Measurements from ENCODE around the gene CD200R1. TPM values are rescaled to one million over a fixed set of nuclear protein-coding genes. Genes with fewer than 3 reads are reported as not detected.
"Not testable (repeated sequence)": the region's sequence is repeated elsewhere in the genome, so short reads cannot be mapped to it uniquely, and the experiment has no call there.

CD200R1 gene
- total RNA-seq, 4 donors from 2014 or later: 0.76 to 1.4 (median 1.1) TPM

- WGBS: 79% methylated on average over 9 of the region's 9 CpGs
- DNase-seq (ENCODE audit: low spot score in 2 of 2): no peak
- Histone ChIP-seq H3K9me3 (peaks cover 5% of the 10 kb centered on the region), H3K4me1 (no peaks in the 10 kb centered on the region), H3K4me3 (no peak overlapping the region), H3K27me3 (no peaks in the 10 kb centered on the region), H3K27ac (no peak overlapping the region), H3K36me3 (no peaks in the 10 kb centered on the region)
- TF ChIP-seq POLR2AphosphoS5 (IDR thresholded peaks at IDR 0.05) (no peak), EP300 (IDR thresholded peaks at IDR 0.05) (no peak)
These were observed 26.5 kb downstream of the CD200R1 start for GRCh38 chr3:112948346-112948838.

GRCh38 chr3:112931736-112932521, 43.0 kb downstream of the CD200R1 start:
- no peak for TF ChIP-seq POLR2AphosphoS5 (IDR thresholded peaks at IDR 0.05)
- no peak for TF ChIP-seq CTCF (IDR thresholded peaks at IDR 0.05)
- no peak for TF ChIP-seq POLR2A (IDR thresholded peaks at IDR 0.05)
- TF ChIP-seq EP300 (IDR thresholded peaks at IDR 0.05): no peak
- no peak overlapping the region for H3K4me3 ChIP-seq
- no peaks in the 10 kb centered on the region for H3K4me1 ChIP-seq
- H3K27ac ChIP-seq: no peak overlapping the region
- peaks cover 6% of the 10 kb centered on the region for H3K9me3 ChIP-seq
- WGBS: 77% methylated on average over 2 of the region's 3 CpGs
- no peaks in the 10 kb centered on the region for H3K36me3 ChIP-seq
- DNase-seq (ENCODE audit: low spot score in 2 of 2): no peak
- H3K27me3 ChIP-seq: no peaks in the 10 kb centered on the region

GRCh38 chr3:112930771-112931170, 44.1 kb downstream of the CD200R1 start:
- Histone ChIP-seq H3K4me1 (no peaks in the 10 kb centered on the region), H3K4me3 (no peak overlapping the region), H3K27me3 (no peaks in the 10 kb centered on the region), H3K9me3 (peaks cover 6% of the 10 kb centered on the region), H3K27ac (no peak overlapping the region), H3K36me3 (no peaks in the 10 kb centered on the region)
- no peak for DNase-seq (ENCODE audit: low spot score in 2 of 2)
- 95% methylated on average over 3 of the region's 3 CpGs for WGBS
- TF ChIP-seq POLR2A (IDR thresholded peaks at IDR 0.05) (no peak), CTCF (IDR thresholded peaks at IDR 0.05) (no peak), POLR2AphosphoS5 (IDR thresholded peaks at IDR 0.05) (no peak), EP300 (IDR thresholded peaks at IDR 0.05) (no peak)

GRCh38 chr3:112925969-112926368, 48.9 kb downstream of the CD200R1 start:
- no peaks in the 10 kb centered on the region for H3K9me3 ChIP-seq
- WGBS: 14% methylated on average over 2 of the region's 2 CpGs
- H3K27ac ChIP-seq: no peak overlapping the region
- no peak for TF ChIP-seq EP300 (IDR thresholded peaks at IDR 0.05)
- no peak for TF ChIP-seq POLR2A (IDR thresholded peaks at IDR 0.05)
- no peak for TF ChIP-seq POLR2AphosphoS5 (IDR thresholded peaks at IDR 0.05)
- no peak for TF ChIP-seq CTCF (IDR thresholded peaks at IDR 0.05)
- no peak overlapping the region for H3K4me3 ChIP-seq
- no peaks in the 10 kb centered on the region for H3K36me3 ChIP-seq
- no peaks in the 10 kb centered on the region for H3K27me3 ChIP-seq
- no peaks in the 10 kb centered on the region for H3K4me1 ChIP-seq
- no peak for DNase-seq (ENCODE audit: low spot score in 2 of 2)

- 90% methylated on average over 2 of the region's 2 CpGs for WGBS
- TF ChIP-seq POLR2A (IDR thresholded peaks at IDR 0.05) (no peak), EP300 (IDR thresholded peaks at IDR 0.05) (no peak), POLR2AphosphoS5 (IDR thresholded peaks at IDR 0.05) (no peak), CTCF (IDR thresholded peaks at IDR 0.05) (no peak)
These were observed 49.3 kb downstream of the CD200R1 start for GRCh38 chr3:112925560-112925959.

GRCh38 chr3:112919541-112919940, 55.4 kb downstream of the CD200R1 start:
- not testable (repeated sequence) for H3K27me3 ChIP-seq; H3K27ac ChIP-seq; H3K4me1 ChIP-seq; H3K9me3 ChIP-seq; H3K4me3 ChIP-seq; DNase-seq (ENCODE audit: low spot score in 2 of 2); H3K36me3 ChIP-seq
- WGBS: 78% methylated on average over 5 of the region's 5 CpGs

More at GRCh38 chr3:112925560-112925959, 49.3 kb downstream of the CD200R1 start:
- Histone ChIP-seq H3K9me3 (no peaks in the 10 kb centered on the region), H3K27me3 (no peaks in the 10 kb centered on the region), H3K27ac (no peak overlapping the region), H3K36me3 (no peaks in the 10 kb centered on the region), H3K4me1 (no peaks in the 10 kb centered on the region), H3K4me3 (no peak overlapping the region)
- no peak for DNase-seq (ENCODE audit: low spot score in 2 of 2)

All from suprapubic skin (tissue), 4 donors.